GM06990 (cell line): ENCODE data around the gene SNN.

Experiments
- DNase-seq: peaks from one replicate; pipeline ENCODE4 v3.0.0-alpha.2; 2011; ENCODE audit not compliant: insufficient read length; ENCODE audit errors: extremely low read depth
- H3K27me3 ChIP-seq: replicated peaks from 2 replicates; pipeline ENCODE4 v1.6.0; 2011; ENCODE audit warnings: low read length; ENCODE audit not compliant: control insufficient read depth, insufficient read depth
- H3K36me3 ChIP-seq: 2 replicates; pipeline ENCODE4 v1.5.1; 2011; ENCODE audit warnings: low read length; ENCODE audit not compliant: control insufficient read depth, insufficient read depth
- H3K4me3 ChIP-seq: replicated peaks from 2 replicates; pipeline ENCODE4 v1.5.1; 2011; ENCODE audit warnings: low read depth, mild to moderate bottlenecking, control low read depth, low read length
- TF ChIP-seq, protein P1 (sequence below): IDR thresholded peaks from 2 replicates; pipeline ENCODE4 v1.5.1; 2011; ENCODE audit warnings: low read length, control low read depth, mild to moderate bottlenecking, inconsistent platforms; ENCODE audit not compliant: insufficient read depth, poor library complexity, severe bottlenecking

SNN gene

DNA sequence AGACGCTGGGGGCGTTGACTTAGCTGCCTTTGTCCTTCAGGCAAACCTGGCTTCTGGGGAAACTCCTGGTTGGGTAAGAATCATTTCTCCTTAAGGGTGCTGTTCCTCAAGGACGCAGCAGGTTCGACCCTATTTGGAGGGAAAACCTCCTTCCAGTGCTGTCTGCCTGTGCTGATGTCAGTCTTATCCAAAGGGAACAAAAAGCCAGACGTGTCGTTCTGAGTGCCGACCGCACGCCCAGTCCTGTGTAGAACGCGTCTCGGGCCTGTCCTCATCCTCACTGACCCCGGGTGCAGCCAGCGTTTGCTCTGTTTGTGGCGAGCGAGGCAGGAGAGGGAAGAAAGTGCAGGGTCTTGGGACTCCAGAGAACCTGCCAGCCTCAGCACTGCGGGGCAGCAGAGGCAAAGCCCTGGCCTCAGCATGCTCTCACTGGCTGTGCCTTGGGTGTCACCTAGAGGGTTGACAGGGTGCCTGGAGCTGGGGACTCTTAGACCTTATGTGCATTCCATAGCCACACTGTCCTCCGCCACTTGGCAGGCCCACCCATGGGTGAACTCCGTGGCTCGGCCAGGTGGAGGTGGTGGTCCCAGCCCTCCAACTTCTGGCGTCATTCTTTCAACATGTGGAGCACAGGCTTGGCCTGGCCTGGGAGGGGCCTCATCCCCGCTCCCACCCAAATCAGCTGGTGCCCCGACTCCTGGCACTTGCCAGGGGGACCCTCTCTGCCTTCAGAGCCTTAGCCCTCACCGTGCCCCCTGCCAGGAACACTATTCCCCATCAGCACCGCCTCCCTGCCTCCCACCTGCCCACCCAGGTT is 6.0 kb downstream of the SNN start:
- no peaks in the 10 kb centered on the region for H3K27me3 ChIP-seq
- peaks cover 18% of the 10 kb centered on the region for H3K36me3 ChIP-seq
- TF ChIP-seq, protein P1, sequence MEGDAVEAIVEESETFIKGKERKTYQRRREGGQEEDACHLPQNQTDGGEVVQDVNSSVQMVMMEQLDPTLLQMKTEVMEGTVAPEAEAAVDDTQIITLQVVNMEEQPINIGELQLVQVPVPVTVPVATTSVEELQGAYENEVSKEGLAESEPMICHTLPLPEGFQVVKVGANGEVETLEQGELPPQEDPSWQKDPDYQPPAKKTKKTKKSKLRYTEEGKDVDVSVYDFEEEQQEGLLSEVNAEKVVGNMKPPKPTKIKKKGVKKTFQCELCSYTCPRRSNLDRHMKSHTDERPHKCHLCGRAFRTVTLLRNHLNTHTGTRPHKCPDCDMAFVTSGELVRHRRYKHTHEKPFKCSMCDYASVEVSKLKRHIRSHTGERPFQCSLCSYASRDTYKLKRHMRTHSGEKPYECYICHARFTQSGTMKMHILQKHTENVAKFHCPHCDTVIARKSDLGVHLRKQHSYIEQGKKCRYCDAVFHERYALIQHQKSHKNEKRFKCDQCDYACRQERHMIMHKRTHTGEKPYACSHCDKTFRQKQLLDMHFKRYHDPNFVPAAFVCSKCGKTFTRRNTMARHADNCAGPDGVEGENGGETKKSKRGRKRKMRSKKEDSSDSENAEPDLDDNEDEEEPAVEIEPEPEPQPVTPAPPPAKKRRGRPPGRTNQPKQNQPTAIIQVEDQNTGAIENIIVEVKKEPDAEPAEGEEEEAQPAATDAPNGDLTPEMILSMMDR: no peak
- no peak overlapping the region for H3K4me3 ChIP-seq
- DNase-seq: no peak

DNA sequence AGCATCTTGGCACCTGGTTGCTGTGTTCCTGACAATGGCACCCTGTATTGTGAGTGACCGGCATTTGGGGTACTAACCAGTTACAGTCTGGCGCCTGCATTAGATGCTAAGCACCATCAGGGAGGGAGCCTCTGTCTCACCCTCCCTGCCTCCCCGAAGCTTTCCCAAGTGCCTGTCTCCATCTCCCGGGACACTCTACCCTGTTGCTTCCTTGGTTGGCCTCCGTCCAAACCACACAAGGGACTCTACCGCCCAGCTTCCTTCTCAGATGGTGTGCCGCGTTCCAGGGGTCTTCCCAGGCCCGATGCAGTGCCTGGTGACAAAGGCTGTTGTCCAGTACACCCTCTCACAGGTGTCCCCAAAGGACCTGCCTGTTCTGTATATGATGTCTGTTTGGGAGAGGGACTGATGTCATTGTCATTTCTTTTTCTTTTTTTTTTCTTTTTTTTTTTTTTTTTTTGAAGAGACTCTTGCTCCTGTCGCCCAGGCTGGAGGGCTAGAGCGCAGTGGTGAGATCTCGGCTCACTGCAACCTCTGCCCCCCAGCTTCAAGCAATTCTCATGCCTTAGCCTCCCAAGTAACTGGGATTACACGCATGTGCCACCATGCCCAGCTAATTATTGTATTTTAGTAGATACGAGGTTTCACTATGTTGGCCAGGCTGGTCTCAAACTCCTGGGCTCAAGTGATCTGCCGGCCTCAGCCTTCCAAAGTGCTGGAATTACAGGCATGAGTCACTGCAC is 6.7 kb downstream of the SNN start:
- TF ChIP-seq, protein P1: no peak
- no peak overlapping the region for H3K4me3 ChIP-seq
- no peak for DNase-seq

DNA sequence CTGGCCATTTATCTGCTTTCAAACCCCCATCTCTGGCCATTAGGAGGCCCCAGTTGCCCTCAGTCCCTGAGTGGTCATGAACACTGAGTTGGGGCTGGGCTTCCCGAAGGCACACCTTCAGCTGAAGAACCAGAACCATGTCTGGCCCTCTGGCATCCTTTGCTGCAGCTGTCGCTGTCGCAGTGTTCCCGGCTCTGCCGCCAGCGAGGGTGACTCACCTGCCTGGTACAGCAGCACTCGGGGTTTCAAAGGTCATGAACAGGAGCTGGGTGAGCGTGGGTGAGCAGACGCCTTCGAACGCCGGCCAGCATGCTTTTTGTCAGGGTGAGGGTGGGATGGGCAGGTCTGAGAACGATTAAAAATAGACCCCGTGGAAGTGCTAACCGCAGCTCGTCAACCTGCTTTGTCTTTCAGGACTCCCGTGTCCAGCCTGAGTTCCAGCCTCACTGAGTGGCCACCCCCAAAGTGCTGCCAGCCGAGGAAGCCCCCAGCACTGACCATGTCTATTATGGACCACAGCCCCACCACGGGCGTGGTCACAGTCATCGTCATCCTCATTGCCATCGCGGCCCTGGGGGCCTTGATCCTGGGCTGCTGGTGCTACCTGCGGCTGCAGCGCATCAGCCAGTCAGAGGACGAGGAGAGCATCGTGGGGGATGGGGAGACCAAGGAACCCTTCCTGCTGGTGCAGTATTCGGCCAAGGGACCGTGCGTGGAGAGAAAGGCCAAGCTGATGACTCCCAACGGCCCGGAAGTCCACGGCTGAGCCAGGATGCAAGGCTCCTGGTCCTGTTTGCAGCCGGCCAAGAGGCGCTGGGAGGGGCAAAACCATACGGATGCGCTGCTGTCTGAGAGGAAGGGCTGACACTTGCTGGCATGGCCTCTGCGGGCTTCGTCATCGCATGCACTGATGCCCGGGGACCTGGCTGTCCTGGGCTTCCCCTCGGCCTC is 7.6 kb downstream of the SNN start:
- TF ChIP-seq, protein P1: no peak
- H3K27me3 ChIP-seq: no peaks in the 10 kb centered on the region
- H3K4me3 ChIP-seq: no peak overlapping the region
- H3K36me3 ChIP-seq: peaks cover 27% of the 10 kb centered on the region
- no peak for DNase-seq

More for the DNA sequence above, 6.7 kb downstream of the SNN start:
- peaks cover 25% of the 10 kb centered on the region for H3K36me3 ChIP-seq
- H3K27me3 ChIP-seq: no peaks in the 10 kb centered on the region

DNA sequence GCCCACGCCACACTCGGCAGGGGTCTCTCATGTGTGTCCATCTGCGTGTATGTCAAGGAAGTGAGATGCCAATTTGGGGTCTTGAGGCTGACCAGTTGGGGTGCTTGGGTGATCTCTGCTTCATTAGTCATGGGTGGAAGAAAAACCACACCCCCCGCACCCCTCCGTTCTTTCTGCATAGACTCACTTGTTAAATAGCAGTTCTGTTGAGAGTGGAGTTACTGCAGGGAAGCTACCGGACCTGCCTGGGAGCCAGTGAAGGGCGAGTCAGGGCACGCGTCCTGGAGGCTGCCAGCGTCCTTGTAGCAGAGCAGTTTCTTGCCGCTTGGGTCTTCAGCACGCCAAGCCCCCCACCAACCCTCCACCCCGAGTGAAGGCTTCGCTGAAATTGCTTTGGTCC is 8.5 kb downstream of the SNN start:
- Histone ChIP-seq H3K27me3 (no peaks in the 10 kb centered on the region), H3K36me3 (peaks cover 29% of the 10 kb centered on the region), H3K4me3 (no peak overlapping the region)
- no peak for DNase-seq
- TF ChIP-seq, protein P1: no peak

DNA sequence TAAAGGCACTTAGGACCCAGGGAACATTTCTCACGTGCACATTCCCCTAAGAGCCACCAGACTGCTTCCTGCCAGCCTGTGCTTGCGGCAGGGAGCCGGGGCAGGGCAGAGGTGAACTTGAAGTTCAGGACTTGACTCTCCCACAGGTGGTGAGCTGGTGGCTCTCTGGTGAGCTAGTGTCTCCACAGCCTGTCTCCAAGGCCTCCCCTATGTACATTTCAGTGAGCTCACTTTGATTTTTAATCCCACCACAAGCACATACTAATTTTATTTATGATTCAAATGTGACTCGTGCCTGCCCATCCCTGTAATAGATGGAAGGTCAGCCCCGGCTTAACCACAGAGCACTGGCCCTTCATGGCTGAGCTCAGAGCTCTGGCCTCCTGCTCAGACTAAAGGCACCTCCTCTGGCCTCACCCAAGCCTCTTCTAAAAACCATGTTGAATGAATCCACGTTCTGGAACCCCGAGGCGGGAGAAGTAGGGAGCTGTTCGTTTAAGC is 9.2 kb downstream of the SNN start:
- TF ChIP-seq, protein P1: no peak
- Histone ChIP-seq H3K27me3 (no peaks in the 10 kb centered on the region), H3K4me3 (no peak overlapping the region), H3K36me3 (peaks cover 29% of the 10 kb centered on the region)
- DNase-seq: no peak
